OCI-LY7 (cell line): Measurements from ENCODE around the gene ZDHHC1.

ENCODE experiments used
- EZH2phosphoT487 ChIP-seq: fragments of 200-600 bp; sonication (generic); IDR thresholded peaks from 2 replicates; pipeline ENCODE4 v1.6.1; 2018; ENCODE audit warnings: low read depth, borderline replicate concordance, mild to moderate bottlenecking, mixed run types, antibody characterized with exemption, low read length, moderate library complexity, mixed read lengths
- TF ChIP-seq, protein P1 (sequence below): fragments of 200-600 bp; sonication (generic); conservative IDR thresholded peaks from 2 replicates; pipeline ENCODE4 v1.5.1; 2014; ENCODE audit warnings: mild to moderate bottlenecking, antibody characterized with exemption, low read length, moderate library complexity, mixed read lengths

- TF ChIP-seq, protein P1, sequence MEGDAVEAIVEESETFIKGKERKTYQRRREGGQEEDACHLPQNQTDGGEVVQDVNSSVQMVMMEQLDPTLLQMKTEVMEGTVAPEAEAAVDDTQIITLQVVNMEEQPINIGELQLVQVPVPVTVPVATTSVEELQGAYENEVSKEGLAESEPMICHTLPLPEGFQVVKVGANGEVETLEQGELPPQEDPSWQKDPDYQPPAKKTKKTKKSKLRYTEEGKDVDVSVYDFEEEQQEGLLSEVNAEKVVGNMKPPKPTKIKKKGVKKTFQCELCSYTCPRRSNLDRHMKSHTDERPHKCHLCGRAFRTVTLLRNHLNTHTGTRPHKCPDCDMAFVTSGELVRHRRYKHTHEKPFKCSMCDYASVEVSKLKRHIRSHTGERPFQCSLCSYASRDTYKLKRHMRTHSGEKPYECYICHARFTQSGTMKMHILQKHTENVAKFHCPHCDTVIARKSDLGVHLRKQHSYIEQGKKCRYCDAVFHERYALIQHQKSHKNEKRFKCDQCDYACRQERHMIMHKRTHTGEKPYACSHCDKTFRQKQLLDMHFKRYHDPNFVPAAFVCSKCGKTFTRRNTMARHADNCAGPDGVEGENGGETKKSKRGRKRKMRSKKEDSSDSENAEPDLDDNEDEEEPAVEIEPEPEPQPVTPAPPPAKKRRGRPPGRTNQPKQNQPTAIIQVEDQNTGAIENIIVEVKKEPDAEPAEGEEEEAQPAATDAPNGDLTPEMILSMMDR: no peak
- no peak for TF ChIP-seq EZH2phosphoT487
Observed at GRCh38 chr16:67406111-67406971, 9.9 kb downstream of the ZDHHC1 start.
